ENCODE data around the gene PDS5B.

PDS5B gene

GRCh38 chr13:32639502-32640105, 53.4 kb downstream of the PDS5B start:
- Mint-ChIP-seq H3K4me3 (no peak overlapping the region), H3K9me3 (no peaks in the 10 kb centered on the region), H3K27ac (no peak overlapping the region), H3K36me3 (ENCODE audit: insufficient read depth) (peaks cover 3% of the 10 kb centered on the region), H3K4me1 (ENCODE audit: low read depth in 2 of 2) (peaks cover 12 to 28% of the 10 kb centered on the region in 2 donors), H3K27me3 (no peaks in the 10 kb centered on the region)
- peak; percentile 96 for ATAC-seq (replicated peaks)
- DNase-seq, result peak; percentile 35 to 47 (median 43)

GRCh38 chr13:32642316-32642715, 56.1 kb downstream of the PDS5B start:
- no peak overlapping the region for H3K4me3 Mint-ChIP-seq
- ATAC-seq (replicated peaks) (no peak), DNase-seq (no peak)
- H3K27ac Mint-ChIP-seq, result no peak overlapping the region
- no peaks in the 10 kb centered on the region for H3K36me3 Mint-ChIP-seq (ENCODE audit: insufficient read depth)
- H3K9me3 Mint-ChIP-seq, result no peaks in the 10 kb centered on the region
- no peaks in the 10 kb centered on the region for H3K27me3 Mint-ChIP-seq
- H3K4me1 Mint-ChIP-seq (ENCODE audit: low read depth in 2 of 2), result peaks cover 24 to 54% of the 10 kb centered on the region in 2 donors

GRCh38 chr13:32642858-32643257, 56.6 kb downstream of the PDS5B start:
- H3K36me3 Mint-ChIP-seq (ENCODE audit: insufficient read depth), result no peaks in the 10 kb centered on the region
- H3K27me3 Mint-ChIP-seq, result no peaks in the 10 kb centered on the region
- DNase-seq (no peak), ATAC-seq (replicated peaks) (no peak)
- no peaks in the 10 kb centered on the region for H3K9me3 Mint-ChIP-seq
- H3K4me1 Mint-ChIP-seq (ENCODE audit: low read depth in 2 of 2), result peaks cover 27 to 58% of the 10 kb centered on the region in 2 donors
- no peak overlapping the region for H3K4me3 Mint-ChIP-seq
- H3K27ac Mint-ChIP-seq, result no peak overlapping the region

GRCh38 chr13:32645854-32646253, 59.6 kb downstream of the PDS5B start:
- DNase-seq (no peak), ATAC-seq (replicated peaks) (peak; percentile 63)
- peak overlapping the region; percentile 34 to 41 for H3K4me3 Mint-ChIP-seq
- H3K36me3 Mint-ChIP-seq (ENCODE audit: insufficient read depth), result no peaks in the 10 kb centered on the region
- H3K9me3 Mint-ChIP-seq, result no peaks in the 10 kb centered on the region
- peak overlapping the region; percentile 70 to 87 for H3K27ac Mint-ChIP-seq
- no peaks in the 10 kb centered on the region for H3K27me3 Mint-ChIP-seq
- H3K4me1 Mint-ChIP-seq (ENCODE audit: low read depth in 2 of 2), result peaks cover 33 to 73% of the 10 kb centered on the region in 2 donors

GRCh38 chr13:32647926-32648325, 61.7 kb downstream of the PDS5B start:
- H3K27me3 Mint-ChIP-seq, result no peaks in the 10 kb centered on the region
- ATAC-seq (replicated peaks) (peak; percentile 46), DNase-seq (no peak)
- peak overlapping the region; percentile 39 to 70 for H3K27ac Mint-ChIP-seq
- peaks cover 24 to 61% of the 10 kb centered on the region in 2 donors for H3K4me1 Mint-ChIP-seq (ENCODE audit: low read depth in 2 of 2)
- no peaks in the 10 kb centered on the region for H3K9me3 Mint-ChIP-seq
- H3K4me3 Mint-ChIP-seq, result no peak overlapping the region
- peaks cover 3% of the 10 kb centered on the region for H3K36me3 Mint-ChIP-seq (ENCODE audit: insufficient read depth)

- no peak overlapping the region for H3K4me3 Mint-ChIP-seq
- no peak overlapping the region for H3K27ac Mint-ChIP-seq
- no peaks in the 10 kb centered on the region for H3K9me3 Mint-ChIP-seq
- H3K27me3 Mint-ChIP-seq, result no peaks in the 10 kb centered on the region
- H3K4me1 Mint-ChIP-seq (ENCODE audit: low read depth in 2 of 2), result peaks cover 21 to 47% of the 10 kb centered on the region in 2 donors
- peaks cover 6% of the 10 kb centered on the region for H3K36me3 Mint-ChIP-seq (ENCODE audit: insufficient read depth)
- DNase-seq, result peak; percentile 40 to 45 (median 43)
- peak; percentile 84 for ATAC-seq (replicated peaks)
Observed at GRCh38 chr13:32650705-32651311, 64.6 kb downstream of the PDS5B start.

- Mint-ChIP-seq H3K27ac (no peak overlapping the region), H3K27me3 (no peaks in the 10 kb centered on the region), H3K4me1 (ENCODE audit: low read depth in 2 of 2) (peaks cover 17 to 24% of the 10 kb centered on the region in 2 donors), H3K9me3 (no peaks in the 10 kb centered on the region), H3K36me3 (ENCODE audit: insufficient read depth) (peaks cover 11% of the 10 kb centered on the region), H3K4me3 (no peak overlapping the region)
- ATAC-seq (replicated peaks), result no peak
- DNase-seq, result no peak
Observed at GRCh38 chr13:32657309-32657708, 71.1 kb downstream of the PDS5B start.

GRCh38 chr13:32659736-32660135, 73.5 kb downstream of the PDS5B start:
- Mint-ChIP-seq H3K4me3 (no peak overlapping the region), H3K36me3 (ENCODE audit: insufficient read depth) (peaks cover 12% of the 10 kb centered on the region), H3K27me3 (no peaks in the 10 kb centered on the region), H3K9me3 (no peaks in the 10 kb centered on the region), H3K4me1 (ENCODE audit: low read depth in 2 of 2) (peaks cover 17 to 19% of the 10 kb centered on the region in 2 donors), H3K27ac (peak overlapping the region in 1 of 2 donors; percentile 2)
- ATAC-seq (replicated peaks) (no peak), DNase-seq (no peak)

GRCh38 chr13:32660227-32660626, 74.0 kb downstream of the PDS5B start:
- no peak for DNase-seq
- peak overlapping the region in 1 of 2 donors; percentile 22 for H3K27ac Mint-ChIP-seq
- H3K4me1 Mint-ChIP-seq (ENCODE audit: low read depth in 2 of 2), result peaks cover 17 to 19% of the 10 kb centered on the region in 2 donors
- H3K36me3 Mint-ChIP-seq (ENCODE audit: insufficient read depth), result peaks cover 13% of the 10 kb centered on the region
- no peaks in the 10 kb centered on the region for H3K27me3 Mint-ChIP-seq
- ATAC-seq (replicated peaks), result no peak
- no peak overlapping the region for H3K4me3 Mint-ChIP-seq
- H3K9me3 Mint-ChIP-seq, result no peaks in the 10 kb centered on the region

- Mint-ChIP-seq H3K4me1 (ENCODE audit: low read depth in 2 of 2) (peaks cover 8 to 9% of the 10 kb centered on the region in 2 donors), H3K36me3 (ENCODE audit: insufficient read depth) (peaks cover 13% of the 10 kb centered on the region), H3K4me3 (no peak overlapping the region), H3K27me3 (no peaks in the 10 kb centered on the region), H3K27ac (peak overlapping the region in 1 of 2 donors; percentile 45), H3K9me3 (no peaks in the 10 kb centered on the region)
- ATAC-seq (replicated peaks) (no peak), DNase-seq (no peak)
Observed at GRCh38 chr13:32661685-32662084, 75.4 kb downstream of the PDS5B start.

GRCh38 chr13:32663660-32664059, 77.4 kb downstream of the PDS5B start:
- no peaks in the 10 kb centered on the region for H3K4me1 Mint-ChIP-seq (ENCODE audit: low read depth in 2 of 2)
- no peaks in the 10 kb centered on the region for H3K9me3 Mint-ChIP-seq
- DNase-seq, result no peak
- peaks cover 10% of the 10 kb centered on the region for H3K36me3 Mint-ChIP-seq (ENCODE audit: insufficient read depth)
- no peaks in the 10 kb centered on the region for H3K27me3 Mint-ChIP-seq
- no peak overlapping the region for H3K4me3 Mint-ChIP-seq
- no peak overlapping the region for H3K27ac Mint-ChIP-seq
- ATAC-seq (replicated peaks), result no peak

- Mint-ChIP-seq H3K4me1 (ENCODE audit: low read depth in 2 of 2) (no peaks in the 10 kb centered on the region), H3K4me3 (no peak overlapping the region), H3K27me3 (no peaks in the 10 kb centered on the region), H3K27ac (peak overlapping the region in 1 of 2 donors; percentile 1), H3K36me3 (ENCODE audit: insufficient read depth) (peaks cover 11% of the 10 kb centered on the region), H3K9me3 (no peaks in the 10 kb centered on the region)
- DNase-seq (no peak), ATAC-seq (replicated peaks) (no peak)
Observed at GRCh38 chr13:32666990-32667571, 80.8 kb downstream of the PDS5B start.

GRCh38 chr13:32669030-32669646, 82.9 kb downstream of the PDS5B start:
- peak; percentile 63 for ATAC-seq (replicated peaks)
- H3K27ac Mint-ChIP-seq, result no peak overlapping the region
- peaks cover 18% of the 10 kb centered on the region for H3K36me3 Mint-ChIP-seq (ENCODE audit: insufficient read depth)
- DNase-seq, result no peak
- no peaks in the 10 kb centered on the region for H3K4me1 Mint-ChIP-seq (ENCODE audit: low read depth in 2 of 2)
- H3K27me3 Mint-ChIP-seq, result no peaks in the 10 kb centered on the region
- H3K4me3 Mint-ChIP-seq, result no peak overlapping the region
- no peaks in the 10 kb centered on the region for H3K9me3 Mint-ChIP-seq

GRCh38 chr13:32674503-32674902, 88.3 kb downstream of the PDS5B start:
- Mint-ChIP-seq H3K27ac (no peak overlapping the region), H3K9me3 (no peaks in the 10 kb centered on the region), H3K4me3 (no peak overlapping the region), H3K36me3 (ENCODE audit: insufficient read depth) (peaks cover 39% of the 10 kb centered on the region), H3K4me1 (ENCODE audit: low read depth in 2 of 2) (no peaks in the 10 kb centered on the region), H3K27me3 (no peaks in the 10 kb centered on the region)
- DNase-seq, result no peak
- no peak for ATAC-seq (replicated peaks)

Measured in effector memory CD8-positive, alpha-beta T cell (primary cell).